ENCODE results near the gene STAMBPL1.

Gene STAMBPL1

GRCh38 chr10:88880282-88881076, 434 bp downstream of the STAMBPL1 start:
- TF ChIP-seq CTCF (IDR thresholded peaks at IDR 0.05) = peak; percentile 20; the same call in 1 of the 2 replicates

GRCh38 chr10:88881320-88881719, 1.3 kb downstream of the STAMBPL1 start:
- no peak for TF ChIP-seq CTCF (IDR thresholded peaks at IDR 0.05)

DNA sequence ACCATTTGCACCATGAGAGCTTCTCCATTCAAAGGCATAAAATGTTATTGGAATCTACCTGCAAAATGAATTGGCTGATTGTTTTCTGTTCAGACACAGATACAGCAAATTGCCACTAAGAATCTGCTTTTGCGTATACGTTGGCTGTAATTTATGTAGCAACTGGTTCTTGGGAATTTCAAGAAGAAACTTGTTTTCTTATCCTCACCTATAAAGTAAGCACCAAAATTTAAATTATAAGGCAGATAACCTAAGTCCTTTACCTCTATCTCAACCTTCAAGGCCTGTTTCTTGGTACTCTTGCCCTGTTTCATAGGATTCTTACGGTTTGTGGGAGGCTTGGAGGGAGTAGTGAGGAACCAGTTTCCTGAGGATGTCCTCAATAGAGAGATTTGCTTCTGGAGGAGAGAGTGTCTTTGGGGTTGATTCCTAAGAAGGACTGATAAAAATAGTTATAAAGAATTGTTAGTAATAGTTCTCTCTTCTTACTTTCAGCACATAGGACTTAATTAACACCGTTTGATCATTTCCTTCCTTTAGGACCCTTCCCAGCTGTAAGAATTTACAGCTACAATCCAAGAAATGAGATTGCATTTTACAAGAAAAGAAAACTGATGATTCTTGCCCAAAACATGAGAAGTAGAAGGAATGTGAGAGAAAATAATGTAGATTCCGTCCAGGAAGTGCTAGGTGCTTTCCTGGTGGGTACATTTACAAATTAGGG, 2.0 kb downstream of the STAMBPL1 start:
- TF ChIP-seq CTCF (IDR thresholded peaks at IDR 0.05) = no peak

DNA sequence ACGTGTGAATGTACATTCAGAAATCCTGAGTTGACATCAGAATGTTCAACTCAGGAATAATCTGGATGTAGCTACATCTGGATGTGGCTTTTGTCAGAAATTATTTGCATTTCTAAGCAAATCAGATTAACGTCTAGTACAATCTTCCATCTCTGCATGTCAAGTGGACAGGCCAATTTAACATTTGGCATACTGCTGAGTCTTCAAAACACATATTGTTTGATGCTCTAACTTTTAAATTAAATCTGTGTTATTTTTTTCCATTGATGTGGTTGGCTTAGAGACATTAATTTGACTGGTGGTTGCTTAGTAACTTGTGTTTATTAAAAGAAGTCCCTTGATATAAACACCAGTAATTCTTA, 3.4 kb downstream of the STAMBPL1 start:
- TF ChIP-seq CTCF (IDR thresholded peaks at IDR 0.05) = no peak

GRCh38 chr10:88886557-88886956, 6.5 kb downstream of the STAMBPL1 start:
- no peak for TF ChIP-seq CTCF (IDR thresholded peaks at IDR 0.05)

DNA sequence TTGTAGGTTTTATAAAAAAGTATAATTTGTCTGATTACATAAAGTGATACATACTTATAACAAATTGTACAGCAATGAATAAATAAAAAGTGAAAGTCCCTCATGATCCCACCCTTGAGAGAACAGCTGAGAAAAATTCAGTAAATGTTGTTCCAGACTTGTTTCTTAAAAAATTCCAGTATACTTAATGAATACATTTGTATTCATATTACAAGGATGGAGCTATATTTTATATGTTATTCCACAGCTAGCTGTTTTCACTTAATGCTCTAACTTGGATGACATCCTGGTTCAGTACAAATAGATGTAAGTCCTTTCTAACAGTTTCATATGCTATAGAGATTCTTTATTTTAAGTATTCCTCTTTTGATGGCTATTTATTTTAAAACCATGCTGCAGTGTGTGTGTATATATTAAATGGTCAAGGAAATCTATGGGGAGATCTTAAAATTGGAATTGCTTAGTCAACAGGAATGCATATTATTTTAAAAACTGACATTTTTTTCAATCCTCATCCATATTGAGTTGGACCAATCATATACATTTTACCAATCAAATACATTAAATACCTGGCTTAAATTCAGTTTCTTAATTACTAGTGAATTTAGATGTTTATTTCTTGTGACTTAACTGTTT, 8.9 kb downstream of the STAMBPL1 start:
- TF ChIP-seq CTCF (IDR thresholded peaks at IDR 0.05) = no peak

DNA sequence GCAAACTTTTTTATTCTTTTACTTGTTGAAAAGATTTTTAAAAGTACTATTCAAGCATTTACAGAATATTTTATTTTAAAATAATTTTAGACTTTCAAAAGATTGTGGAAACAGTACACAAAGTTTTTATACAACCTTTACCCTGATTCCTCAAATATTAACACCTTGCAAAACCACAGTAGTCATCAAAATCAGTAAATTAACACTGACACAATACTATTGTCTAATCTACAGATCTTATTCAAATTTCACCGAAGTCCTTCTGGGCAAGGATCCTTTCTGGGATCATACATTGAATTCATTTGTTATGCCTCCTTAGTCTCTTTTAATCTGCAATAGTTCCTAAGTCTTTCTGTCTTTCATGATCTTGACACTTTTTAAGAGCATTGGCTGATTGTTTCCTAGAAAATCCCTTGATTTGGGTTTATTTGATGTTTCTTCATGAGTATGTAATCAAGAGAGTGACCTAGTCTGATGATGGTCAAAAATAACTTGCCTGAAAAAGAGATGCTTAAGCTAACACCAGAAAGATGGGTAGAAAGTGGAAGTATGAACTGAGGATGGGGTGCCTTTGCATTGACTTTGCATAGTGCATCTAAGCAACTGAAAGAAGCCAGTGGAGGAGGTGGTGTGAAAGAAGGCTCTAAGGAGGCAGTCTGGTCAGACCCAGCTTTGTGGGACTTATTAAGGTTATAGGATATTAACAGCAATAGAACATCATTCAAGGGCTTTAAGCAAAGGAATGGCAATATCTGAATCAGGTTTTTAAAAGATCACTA, 9.7 kb downstream of the STAMBPL1 start:
- TF ChIP-seq CTCF (IDR thresholded peaks at IDR 0.05) = no peak
